Measurements from ENCODE around the gene PCGF3. TPM values are rescaled to one million over a fixed set of nuclear protein-coding genes. Genes with fewer than 3 reads are reported as not detected.

The PCGF3 gene
- total and polyA plus RNA-seq, 9 of the 15 experiments (the other 6 are each of a cell fraction or from before 2014, with no cell fraction given) = 2.6 to 46.1 (median 20.3) TPM

GRCh38 chr4:725391-726234, 20.0 kb downstream of the PCGF3 start:
- ATAC-seq (no peak; the same call in 2 of the 3 replicates), FAIRE-seq (peak; percentile 46), DNase-seq (ENCODE audit: extremely low read depth in 1 of 4, low spot score in 3 of 4) (no peak)
- H4K20me1 ChIP-seq (replicated peaks; ENCODE audit: control insufficient read depth, insufficient read depth, low read length) = no peaks in the 10 kb centered on the region; the same call in 1 of the 2 replicates
- H3K4me2 ChIP-seq (ENCODE audit: insufficient read depth, low read length) = peak overlapping the region; percentile 72; the same call in 1 of the 2 replicates
- BruUV-seq (replicated peaks) = no TSS peak
- ChIA-PET CTCF (ENCODE audit: low intra/inter-chr PET ratio) (no interaction called here), POLR2A (interaction anchor here (0.6 to 0.7 kb wide), 2 partner anchors 38 to 273 kb away, joined by 3 to 4 read pairs; no protein-coding TSS in a partner anchor)
- WGBS (ENCODE audit: insufficient coverage, low coverage, missing lambda C conversion rate) = 89% methylated on average over 24 of the region's 41 CpGs
- in situ Hi-C loops (cut with MboI) (no loop called here), intact Hi-C loops (cut with micrococcal nuclease) (no loop called here)
- TF ChIP-seq ZNF668 (CRISPR knock-in tag; IDR thresholded peaks at IDR 0.05) (no peak), YY1 (IDR thresholded peaks at IDR 0.05; ENCODE audit: borderline replicate concordance in 1 of 3, control insufficient read depth in 1 of 3, extremely low read depth in 1 of 3, insufficient read depth in 3 of 3, insufficient read length in 1 of 3, insufficient replicate concordance in 2 of 3, low read depth in 1 of 3, low read length in 2 of 3) (peak in 2 of 3 experiments; percentile 10 to 34), RBM14 (IDR thresholded peaks at IDR 0.05; ENCODE audit: borderline replicate concordance, insufficient read depth, low read depth, low read length) (0 out of 2 replicates have a peak, but pooled peaks have one; percentile 39)
- H3K4me1 ChIP-seq (replicated peaks in 1 of 2; ENCODE audit: control insufficient read depth in 2 of 2, insufficient read depth in 2 of 2, low read length in 2 of 2) = peaks cover 20 to 64% of the 10 kb centered on the region in 2 experiments
- H3K27me3 ChIP-seq (ENCODE audit: control insufficient read depth in 2 of 2, insufficient read depth in 2 of 2, low read length in 2 of 2) = no peaks in the 10 kb centered on the region
- H3K27ac ChIP-seq (ENCODE audit: extremely low read depth, low read depth, low read length) = peak overlapping the region; percentile 89
- H3K36me3 ChIP-seq (ENCODE audit: control insufficient read depth, insufficient read depth, low read length) = peaks cover 19% of the 10 kb centered on the region; the same call in 2 of the 3 replicates
- H3K79me2 ChIP-seq (ENCODE audit: control insufficient read depth, insufficient read depth, low read length) = peaks cover 55% of the 10 kb centered on the region
- peaks cover 1% of the 10 kb centered on the region for H3K9me3 ChIP-seq (replicated peaks; ENCODE audit: control insufficient read depth, insufficient read depth, low read depth, low read length)
- H3K4me3 ChIP-seq = 0 out of 2 replicates have a peak overlapping the region, but pooled peaks have one; percentile 5
- H3K9me1 ChIP-seq (ENCODE audit: control insufficient read depth, insufficient read depth, low read length) = no peaks in the 10 kb centered on the region
- H2AFZ ChIP-seq (ENCODE audit: low read depth, low read length) = 0 out of 2 replicates have a peak overlapping the region, but pooled peaks have one; percentile 3
- H3K9ac ChIP-seq (ENCODE audit: insufficient read depth in 1 of 2, low read depth in 2 of 2, low read length in 2 of 2) = peak overlapping the region; percentile 37 to 90

Data from K562 (cell line).